AML-193 (cell line): ENCODE data around the gene LRRC8E.
A peak's percentile ranks its signal among the peaks of the same experiment; 100 is the strongest.
"Not testable (repeated sequence)": the region's sequence is repeated elsewhere in the genome, so short reads cannot be mapped to it uniquely, and the experiment has no call there.

Experiments used
- DNase-seq, 2 experiments: peaks; one replicate each; lab custom pipeline; 2025; lab: John Stamatoyannopoulos, UW

LRRC8E gene

GRCh38 chr19:7908742-7909461 is 20.6 kb downstream of the LRRC8E start:
- no peak for DNase-seq

GRCh38 chr19:7909471-7910067 is 21.3 kb downstream of the LRRC8E start:
- no peak for DNase-seq

DNA sequence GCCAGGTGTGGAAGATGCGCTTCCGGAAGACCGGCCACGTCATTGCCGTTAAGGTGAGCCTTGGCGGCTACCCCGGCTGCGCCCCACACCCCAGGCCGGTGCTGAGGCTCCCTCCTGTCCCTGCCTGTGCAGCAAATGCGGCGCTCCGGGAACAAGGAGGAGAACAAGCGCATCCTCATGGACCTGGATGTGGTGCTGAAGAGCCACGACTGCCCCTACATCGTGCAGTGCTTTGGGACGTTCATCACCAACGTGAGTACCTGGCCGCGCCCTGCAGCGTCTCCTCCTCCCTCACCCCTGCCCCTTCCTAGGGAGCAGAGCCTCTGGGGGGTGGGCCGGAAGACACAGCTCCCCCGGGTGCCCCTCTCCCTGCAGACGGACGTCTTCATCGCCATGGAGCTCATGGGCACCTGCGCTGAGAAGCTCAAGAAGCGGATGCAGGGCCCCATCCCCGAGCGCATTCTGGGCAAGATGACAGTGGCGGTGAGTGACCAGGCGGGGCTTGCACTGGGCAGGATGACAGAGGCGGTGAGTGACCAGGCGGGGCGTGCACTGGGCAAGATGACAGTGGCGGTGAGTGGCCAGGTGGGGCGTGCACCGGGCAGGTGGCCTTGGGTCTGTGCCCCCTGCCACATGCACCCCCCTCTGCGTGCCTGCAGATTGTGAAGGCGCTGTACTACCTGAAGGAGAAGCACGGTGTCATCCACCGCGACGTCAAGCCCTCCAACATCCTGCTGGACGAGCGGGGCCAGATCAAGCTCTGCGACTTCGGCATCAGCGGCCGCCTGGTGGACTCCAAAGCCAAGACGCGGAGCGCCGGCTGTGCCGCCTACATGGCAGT is 22.2 kb downstream of the LRRC8E start:
- no peak for DNase-seq

- no peak for DNase-seq
Observed at GRCh38 chr19:7911508-7912143, 23.3 kb downstream of the LRRC8E start.

DNA sequence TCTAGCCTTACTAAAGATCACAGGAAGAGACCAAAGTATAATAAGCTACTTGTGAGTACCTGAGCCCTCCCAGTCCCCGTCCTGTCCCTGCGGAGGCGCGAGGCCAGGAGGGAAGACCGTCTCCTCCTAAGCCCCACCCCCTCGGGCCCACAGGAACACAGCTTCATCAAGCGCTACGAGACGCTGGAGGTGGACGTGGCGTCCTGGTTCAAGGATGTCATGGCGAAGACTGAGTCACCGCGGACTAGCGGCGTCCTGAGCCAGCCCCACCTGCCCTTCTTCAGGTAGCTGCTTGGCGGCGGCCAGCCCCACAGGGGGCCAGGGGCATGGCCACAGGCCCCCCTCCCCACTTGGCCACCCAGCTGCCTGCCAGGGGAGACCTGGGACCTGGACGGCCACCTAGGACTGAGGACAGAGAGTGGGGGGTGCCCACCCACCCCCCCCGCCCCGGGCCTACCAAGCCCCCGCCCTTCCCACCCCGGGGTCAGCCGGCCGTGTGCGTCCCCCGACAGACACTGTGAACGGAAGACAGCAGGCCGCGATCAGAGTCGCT is 23.9 kb downstream of the LRRC8E start:
- DNase-seq = no peak

- DNase-seq = no peak
Observed at GRCh38 chr19:7912697-7913564, 24.6 kb downstream of the LRRC8E start.

DNA sequence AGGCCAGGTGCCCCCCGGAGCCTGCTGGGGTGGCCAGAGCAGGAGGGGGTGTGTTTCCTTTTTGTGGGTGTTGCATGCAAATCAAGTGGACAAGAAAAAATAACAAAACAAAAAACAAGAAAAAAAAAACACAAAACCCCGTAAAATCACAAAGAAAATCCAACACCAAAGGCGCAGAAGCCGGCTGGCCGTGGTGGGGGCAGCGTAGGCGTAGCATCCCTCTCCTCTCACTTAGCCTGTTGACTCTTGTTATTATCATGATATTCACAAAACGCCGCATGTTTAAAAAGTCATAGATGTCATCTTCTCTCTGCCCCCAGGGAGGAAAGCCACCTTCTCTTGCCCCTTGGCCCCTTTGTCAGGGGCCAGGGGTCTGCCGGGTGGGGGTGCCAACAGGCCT is 25.3 kb downstream of the LRRC8E start:
- DNase-seq = no peak

- no peak for DNase-seq
Observed at GRCh38 chr19:7914099-7914498, 25.8 kb downstream of the LRRC8E start.

GRCh38 chr19:7914598-7915045 is 26.3 kb downstream of the LRRC8E start, which contains the start of gene TGFBR3L:
TSS of gene TGFBR3L (plus strand) at chr19:7914830.
- DNase-seq = no peak

GRCh38 chr19:7915250-7916102 is 27.2 kb downstream of the LRRC8E start:
- DNase-seq = no peak

DNA sequence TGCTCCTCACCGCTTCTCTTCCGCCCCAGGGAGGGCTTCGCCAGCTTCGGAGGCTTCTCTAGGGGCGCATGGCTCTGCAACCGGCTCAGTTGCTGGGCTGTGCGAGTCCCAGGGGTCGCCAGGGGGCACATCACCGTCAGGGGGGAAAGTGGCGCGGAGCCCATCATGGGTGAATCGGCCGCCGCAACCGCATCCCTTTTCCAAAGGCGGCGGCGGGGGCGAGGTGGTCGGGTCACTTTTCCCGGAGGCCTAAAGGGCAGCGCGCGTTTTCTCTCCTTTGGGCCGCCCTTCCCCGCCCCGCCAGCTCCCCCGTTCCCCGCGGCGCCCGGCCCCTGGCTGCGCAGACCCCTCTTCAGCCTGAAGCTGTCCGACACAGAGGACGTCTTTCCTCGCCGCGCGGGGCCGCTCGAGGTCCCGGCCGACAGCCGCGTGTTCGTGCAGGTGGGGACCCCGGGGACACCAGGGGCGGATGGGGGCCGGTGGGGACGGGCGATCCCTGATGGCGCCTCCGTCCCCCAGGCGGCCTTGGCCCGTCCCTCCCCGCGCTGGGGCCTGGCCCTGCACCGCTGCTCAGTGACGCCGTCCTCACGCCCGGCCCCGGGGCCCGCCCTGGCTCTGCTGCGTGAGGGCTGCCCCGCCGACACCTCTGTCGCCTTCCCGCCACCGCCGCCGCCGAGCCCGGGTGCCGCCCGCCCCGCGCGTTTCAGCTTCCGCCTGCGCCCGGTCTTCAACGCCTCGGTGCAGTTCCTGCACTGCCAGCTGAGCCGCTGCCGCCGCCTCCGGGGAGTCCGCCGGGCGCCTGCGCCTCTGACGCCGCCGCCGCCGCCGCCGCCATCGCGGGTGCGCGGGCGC is 28.0 kb downstream of the LRRC8E start:
- DNase-seq = no peak

- no peak for DNase-seq
Observed at GRCh38 chr19:7916955-7917266, 28.6 kb downstream of the LRRC8E start.

- peak in 1 of 2 experiments; percentile 42 for DNase-seq
Observed at GRCh38 chr19:7917267-7918061, 29.2 kb downstream of the LRRC8E start.

GRCh38 chr19:7918062-7918614 is 29.8 kb downstream of the LRRC8E start:
- not testable (repeated sequence) for DNase-seq

DNA sequence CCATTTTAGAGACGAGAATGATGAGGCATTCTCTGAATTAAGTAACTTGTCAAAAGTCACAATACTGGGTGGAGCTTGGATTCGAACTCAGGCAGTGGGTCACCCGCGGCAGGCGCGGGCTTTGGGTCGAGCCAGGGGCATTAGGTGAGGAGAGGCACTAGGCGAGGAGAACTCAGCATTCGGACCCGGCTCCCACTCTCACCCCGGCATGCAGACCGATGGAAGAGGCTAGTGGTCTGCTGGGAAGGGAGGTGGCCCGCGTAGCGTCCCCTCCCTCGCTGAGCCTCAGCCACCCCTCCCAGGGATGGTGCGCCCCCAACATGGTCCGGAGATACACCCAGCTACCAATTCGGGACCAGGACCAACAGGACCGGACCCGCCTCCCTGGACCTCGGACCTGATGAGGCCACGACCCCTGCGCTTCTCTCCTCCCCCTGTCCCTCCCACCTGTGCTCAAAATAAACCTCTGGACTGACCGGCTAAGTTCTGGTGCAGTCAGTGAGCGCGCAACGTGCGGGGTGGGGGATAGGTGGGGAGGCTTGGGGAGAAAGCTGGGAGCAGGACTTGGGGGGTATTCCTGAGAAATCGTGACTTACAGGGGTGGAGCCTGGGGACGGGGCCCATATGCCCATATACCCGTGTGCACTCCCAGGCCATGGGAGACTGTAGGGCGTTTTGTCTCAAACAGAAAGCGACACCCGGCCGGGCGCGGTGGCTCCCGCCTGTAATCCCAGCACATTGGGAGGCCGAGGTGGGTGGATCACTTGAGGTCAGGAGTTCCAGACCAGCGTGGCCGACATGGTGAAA is 30.5 kb downstream of the LRRC8E start:
- DNase-seq = no peak

DNA sequence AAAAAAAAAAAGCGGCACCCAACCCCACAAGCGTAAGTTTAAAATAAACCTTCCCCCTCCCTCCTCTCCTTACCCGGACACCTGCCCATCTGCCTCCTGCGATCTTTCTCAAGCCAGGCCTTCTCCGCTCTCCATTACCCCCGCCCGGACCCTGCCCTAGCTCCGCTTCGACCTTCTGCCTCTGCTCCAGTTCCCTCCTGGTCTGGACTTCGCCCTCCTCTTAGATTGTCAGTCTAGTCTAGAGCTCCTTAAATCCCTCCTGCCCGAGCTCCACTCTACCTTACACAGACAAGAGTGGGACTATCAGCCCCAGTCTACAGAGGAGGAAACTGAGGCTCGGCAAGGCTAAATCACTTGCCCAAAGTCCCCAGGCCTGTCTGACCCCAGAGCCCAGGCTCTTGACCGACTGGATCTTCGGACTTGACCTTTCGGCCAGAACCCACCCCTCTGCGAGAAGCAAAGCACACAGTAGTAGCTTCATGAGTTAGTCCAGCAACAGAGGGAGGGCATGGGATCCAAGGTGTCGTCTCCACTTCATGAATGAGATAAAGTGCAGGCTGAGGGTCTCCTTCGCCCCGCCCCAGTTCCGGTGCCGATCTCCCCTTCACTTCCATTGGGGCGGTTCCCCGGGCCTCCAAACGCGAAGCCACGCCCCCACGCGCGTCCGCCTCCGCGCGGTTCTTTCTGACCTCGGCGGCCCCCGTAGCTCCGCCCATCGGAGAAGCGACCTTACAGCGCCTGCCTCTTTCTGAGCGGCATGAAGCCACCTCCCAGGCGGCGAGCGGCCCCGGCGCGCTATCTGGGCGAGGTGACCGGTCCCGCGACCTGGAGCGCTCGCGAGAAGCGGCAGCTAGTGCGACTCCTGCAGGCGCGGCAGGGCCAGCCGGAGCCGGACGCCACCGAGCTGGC is 31.6 kb downstream of the LRRC8E start, which contains the start of gene SNAPC2:
TSS of gene SNAPC2 (plus strand) at position 729 of the 909 bp plus-strand sequence. CDS start at position 758, 29 bp downstream.
- DNase-seq = peak; percentile 85 to 86
